Measurements from ENCODE around the gene PKP2.
"Not testable (repeated sequence)": the region's sequence is repeated elsewhere in the genome, so short reads cannot be mapped to it uniquely, and the experiment has no call there.

PKP2 gene

GRCh38 chr12:32895688-32896431 is 717 bp downstream of the PKP2 start:
- no peak for DNase-seq

GRCh38 chr12:32894566-32894965 is 2.0 kb downstream of the PKP2 start:
- no peak for DNase-seq

- DNase-seq = no peak
Measured at GRCh38 chr12:32893458-32893857, 3.1 kb downstream of the PKP2 start.

GRCh38 chr12:32893043-32893442 is 3.5 kb downstream of the PKP2 start:
- no peak for DNase-seq

GRCh38 chr12:32892369-32892768 is 4.2 kb downstream of the PKP2 start:
- not testable (repeated sequence) for DNase-seq

- no peak for DNase-seq
Measured at GRCh38 chr12:32891956-32892355, 4.6 kb downstream of the PKP2 start.

GRCh38 chr12:32891526-32891925 is 5.1 kb downstream of the PKP2 start:
- no peak for DNase-seq

GRCh38 chr12:32889011-32889760 is 7.4 kb downstream of the PKP2 start:
- DNase-seq = peak; percentile 23

- DNase-seq = no peak
Measured at GRCh38 chr12:32887058-32887457, 9.5 kb downstream of the PKP2 start.

- no peak for DNase-seq
Measured at GRCh38 chr12:32885831-32886230, 10.7 kb downstream of the PKP2 start.

- no peak for DNase-seq
Measured at GRCh38 chr12:32884962-32885361, 11.6 kb downstream of the PKP2 start.

- no peak for DNase-seq
Measured at GRCh38 chr12:32881702-32882101, 14.9 kb downstream of the PKP2 start.

GRCh38 chr12:32881107-32881506 is 15.5 kb downstream of the PKP2 start:
- DNase-seq = no peak

- not testable (repeated sequence) for DNase-seq
Measured at GRCh38 chr12:32879066-32879465, 17.5 kb downstream of the PKP2 start.

GRCh38 chr12:32877601-32878459 is 18.7 kb downstream of the PKP2 start:
- DNase-seq = no peak

- DNase-seq = no peak
Measured at GRCh38 chr12:32876004-32876403, 20.6 kb downstream of the PKP2 start.

GRCh38 chr12:32874975-32875374 is 21.6 kb downstream of the PKP2 start:
- DNase-seq = no peak

GRCh38 chr12:32874078-32874477 is 22.5 kb downstream of the PKP2 start:
- DNase-seq = no peak

- DNase-seq = not testable (repeated sequence)
Measured at GRCh38 chr12:32872416-32872815, 24.2 kb downstream of the PKP2 start.

- no peak for DNase-seq
Measured at GRCh38 chr12:32870716-32871115, 25.9 kb downstream of the PKP2 start.

GRCh38 chr12:32868885-32869284 is 27.7 kb downstream of the PKP2 start:
- DNase-seq = no peak

GRCh38 chr12:32864731-32865130 is 31.8 kb downstream of the PKP2 start:
- no peak for DNase-seq

GRCh38 chr12:32863128-32863527 is 33.4 kb downstream of the PKP2 start:
- DNase-seq = no peak

All from right hindlimb (tissue), 1 donor.